Astrocyte (in vitro differentiated cells and primary cell): ENCODE data around the gene CLDN3.

ENCODE experiments used
- EZH2 ChIP-seq: IDR thresholded peaks from 2 replicates; pipeline ENCODE4 v1.6.1; 2012; ENCODE audit warnings: mild to moderate bottlenecking, low read length, inconsistent platforms; ENCODE audit not compliant: insufficient read depth
- TF ChIP-seq, protein P1 (sequence below): IDR thresholded peaks from 2 replicates; pipeline ENCODE4 v1.5.1; 2011; ENCODE audit warnings: low read depth, mild to moderate bottlenecking, inconsistent platforms, low read length, moderate library complexity; ENCODE audit not compliant: insufficient read depth

DNA sequence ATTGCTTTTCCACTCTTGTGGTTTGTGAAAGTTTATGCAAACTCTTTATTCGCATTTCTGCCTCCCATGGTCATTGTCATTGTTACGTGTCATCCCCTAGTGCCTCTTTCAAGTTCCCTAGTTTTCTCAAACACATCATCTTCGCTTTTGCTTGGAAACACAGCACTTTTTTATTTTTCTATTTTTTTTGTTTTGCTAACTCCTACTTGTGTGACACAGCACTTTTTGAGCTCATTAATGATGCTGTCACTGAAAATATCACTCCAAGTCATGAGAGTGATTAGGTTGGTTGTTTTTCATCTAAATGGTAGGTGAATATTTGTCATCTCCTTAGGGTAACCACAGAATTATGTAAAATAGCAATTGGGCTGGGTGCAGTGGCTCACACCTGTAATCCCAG is 42.1 kb downstream of the CLDN3 start:
- TF ChIP-seq, protein P1, sequence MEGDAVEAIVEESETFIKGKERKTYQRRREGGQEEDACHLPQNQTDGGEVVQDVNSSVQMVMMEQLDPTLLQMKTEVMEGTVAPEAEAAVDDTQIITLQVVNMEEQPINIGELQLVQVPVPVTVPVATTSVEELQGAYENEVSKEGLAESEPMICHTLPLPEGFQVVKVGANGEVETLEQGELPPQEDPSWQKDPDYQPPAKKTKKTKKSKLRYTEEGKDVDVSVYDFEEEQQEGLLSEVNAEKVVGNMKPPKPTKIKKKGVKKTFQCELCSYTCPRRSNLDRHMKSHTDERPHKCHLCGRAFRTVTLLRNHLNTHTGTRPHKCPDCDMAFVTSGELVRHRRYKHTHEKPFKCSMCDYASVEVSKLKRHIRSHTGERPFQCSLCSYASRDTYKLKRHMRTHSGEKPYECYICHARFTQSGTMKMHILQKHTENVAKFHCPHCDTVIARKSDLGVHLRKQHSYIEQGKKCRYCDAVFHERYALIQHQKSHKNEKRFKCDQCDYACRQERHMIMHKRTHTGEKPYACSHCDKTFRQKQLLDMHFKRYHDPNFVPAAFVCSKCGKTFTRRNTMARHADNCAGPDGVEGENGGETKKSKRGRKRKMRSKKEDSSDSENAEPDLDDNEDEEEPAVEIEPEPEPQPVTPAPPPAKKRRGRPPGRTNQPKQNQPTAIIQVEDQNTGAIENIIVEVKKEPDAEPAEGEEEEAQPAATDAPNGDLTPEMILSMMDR, result no peak
- no peak for TF ChIP-seq EZH2
